Ascending aorta (tissue), 2 donors: Measurements from ENCODE around the gene IL21R. TPM values are rescaled to one million over a fixed set of nuclear protein-coding genes. Genes with fewer than 3 reads are reported as not detected.

Source experiments
- DNase-seq, 2 donors: peaks; one replicate each; pipeline ENCODE4 v3.0.0-alpha.2; 2019; ENCODE audit warnings: low spot score in 2 of 2
- H3K27ac ChIP-seq, 2 donors: fragments of 200-600 bp; sonication (generic); one replicate each; pipeline ENCODE4 v1.5.1; 2016 to 2017; ENCODE audit warnings: mild to moderate bottlenecking in 1 of 2
- H3K27me3 ChIP-seq: fragments of 200-600 bp; sonication (generic); one replicate; pipeline ENCODE4 v1.5.1; 2017
- H3K36me3 ChIP-seq, 2 donors: fragments of 200-600 bp; sonication (generic); one replicate each; pipeline ENCODE4 v1.5.1; 2016
- H3K4me1 ChIP-seq, 2 donors: fragments of 200-600 bp; sonication (generic); one replicate each; pipeline ENCODE4 v1.5.1; 2016 to 2017; ENCODE audit warnings: mild to moderate bottlenecking in 1 of 2
- H3K4me3 ChIP-seq, 2 donors: fragments of 200-600 bp; sonication (generic); one replicate each; pipeline ENCODE4 v1.5.1; 2016 to 2017; ENCODE audit warnings: mild to moderate bottlenecking in 1 of 2
- H3K9me3 ChIP-seq, 2 donors: fragments of 200-600 bp; sonication (generic); one replicate each; pipeline ENCODE4 v1.5.1; 2016
- intact Hi-C: fragments of 100-400 bp; cut with DNase I; formaldehyde crosslinking; loops from one replicate; pipeline ENCODE4 v1.15.1; 2023
- total RNA-seq: library from RNA; depleted of rRNA; stranded (reverse); fragments of >200 nt; gene quantifications from one replicate; pipeline ENCODE4 v1.1.0, GENCODE V29; 2016
- TF ChIP-seq, protein P1 (sequence below), 3 experiments: fragments of 200-600 bp in 2 of 3; fragments of 450-650 bp in 1 of 3; sonication (generic) in 2 of 3; IDR thresholded peaks; one replicate each; pipeline ENCODE4 v1.5.1; 2016 to 2019; ENCODE audit warnings: antibody characterized with exemption in 3 of 3, mild to moderate bottlenecking in 1 of 3, moderate library complexity in 1 of 3

The IL21R gene
- total RNA-seq, 1 donor from 2014 or later = 0.21 TPM

DNA sequence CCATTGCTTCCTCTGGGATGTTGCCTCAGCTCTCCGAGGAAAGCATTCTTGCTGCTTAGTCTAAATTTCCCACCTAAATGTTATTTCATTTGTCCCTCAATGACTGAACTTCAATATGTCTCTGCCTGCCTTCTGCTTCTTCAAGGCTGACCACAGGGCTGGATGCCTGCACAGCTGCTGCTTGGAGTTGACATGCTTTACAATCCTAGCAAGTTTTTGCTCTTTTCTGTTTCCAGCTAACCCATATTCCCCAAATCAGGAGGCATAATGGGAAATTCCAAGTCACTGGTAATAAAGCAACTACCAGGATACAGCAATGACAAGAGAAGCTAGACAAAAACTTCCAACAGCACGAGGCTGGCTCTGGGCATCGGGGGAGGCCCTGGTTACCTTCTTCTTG lies 98.8 kb downstream of the IL21R start:
- Histone ChIP-seq H3K4me3 (no peak overlapping the region), H3K4me1 (no peaks in the 10 kb centered on the region), H3K9me3 (no peaks in the 10 kb centered on the region), H3K36me3 (peaks cover 96 to 100% of the 10 kb centered on the region in 2 donors), H3K27me3 (no peaks in the 10 kb centered on the region), H3K27ac (no peak overlapping the region)
- intact Hi-C loops = no loop called here
- DNase-seq = no peak
- TF ChIP-seq, protein P1, sequence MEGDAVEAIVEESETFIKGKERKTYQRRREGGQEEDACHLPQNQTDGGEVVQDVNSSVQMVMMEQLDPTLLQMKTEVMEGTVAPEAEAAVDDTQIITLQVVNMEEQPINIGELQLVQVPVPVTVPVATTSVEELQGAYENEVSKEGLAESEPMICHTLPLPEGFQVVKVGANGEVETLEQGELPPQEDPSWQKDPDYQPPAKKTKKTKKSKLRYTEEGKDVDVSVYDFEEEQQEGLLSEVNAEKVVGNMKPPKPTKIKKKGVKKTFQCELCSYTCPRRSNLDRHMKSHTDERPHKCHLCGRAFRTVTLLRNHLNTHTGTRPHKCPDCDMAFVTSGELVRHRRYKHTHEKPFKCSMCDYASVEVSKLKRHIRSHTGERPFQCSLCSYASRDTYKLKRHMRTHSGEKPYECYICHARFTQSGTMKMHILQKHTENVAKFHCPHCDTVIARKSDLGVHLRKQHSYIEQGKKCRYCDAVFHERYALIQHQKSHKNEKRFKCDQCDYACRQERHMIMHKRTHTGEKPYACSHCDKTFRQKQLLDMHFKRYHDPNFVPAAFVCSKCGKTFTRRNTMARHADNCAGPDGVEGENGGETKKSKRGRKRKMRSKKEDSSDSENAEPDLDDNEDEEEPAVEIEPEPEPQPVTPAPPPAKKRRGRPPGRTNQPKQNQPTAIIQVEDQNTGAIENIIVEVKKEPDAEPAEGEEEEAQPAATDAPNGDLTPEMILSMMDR (IDR thresholded peaks at IDR 0.05) = no peak

Other genes starting within 250 kb of the IL21R start
- gene KDM8, start 198.6 kb upstream of the IL21R start, total RNA-seq = 55.5 TPM
- gene NSMCE1, start 133.4 kb upstream of the IL21R start, total RNA-seq = 6.8 TPM
- gene IL4R, start 88.2 kb upstream of the IL21R start, total RNA-seq = 88.7 TPM
- 40.6 TPM for gene GTF3C1, start 147.7 kb downstream of the IL21R start, total RNA-seq
- 6.6 TPM for gene KATNIP, start 148.0 kb downstream of the IL21R start, total RNA-seq